ENCODE results near the gene CLRN1. TPM values are rescaled to one million over a fixed set of nuclear protein-coding genes. Genes with fewer than 3 reads are reported as not detected.
"Not testable (repeated sequence)": the region's sequence is repeated elsewhere in the genome, so short reads cannot be mapped to it uniquely, and the experiment has no call there.

Gene CLRN1
- not detected for total RNA-seq

GRCh38 chr3:150972366-150973071 is at the start of gene CLRN1:
TSS of gene CLRN1 (minus strand) at chr3:150972727. CDS start at chr3:150972708, 19 bp downstream.
- FAIRE-seq: no peak
- DNase-seq (ENCODE audit: low spot score in 2 of 2): no peak

- no peak for DNase-seq (ENCODE audit: low spot score in 2 of 2)
- no peak for FAIRE-seq
Observed at GRCh38 chr3:151016478-151016795, 43.9 kb upstream of the CLRN1 start.

- FAIRE-seq (no peak), DNase-seq (ENCODE audit: low spot score in 2 of 2) (no peak)
Observed at GRCh38 chr3:151015767-151016477, 43.4 kb upstream of the CLRN1 start.

- FAIRE-seq (no peak), DNase-seq (ENCODE audit: low spot score in 2 of 2) (no peak)
Observed at GRCh38 chr3:151015181-151015580, 42.7 kb upstream of the CLRN1 start.

- FAIRE-seq: no peak
- DNase-seq (ENCODE audit: low spot score in 2 of 2): no peak
Observed at GRCh38 chr3:151014501-151015018, 42.0 kb upstream of the CLRN1 start.

GRCh38 chr3:151012753-151013152 is 40.2 kb upstream of the CLRN1 start:
- no peak for DNase-seq (ENCODE audit: low spot score in 2 of 2)
- FAIRE-seq: no peak

GRCh38 chr3:151011427-151011826 is 38.9 kb upstream of the CLRN1 start:
- DNase-seq (ENCODE audit: low spot score in 2 of 2): no peak
- no peak for FAIRE-seq

- no peak for DNase-seq (ENCODE audit: low spot score in 2 of 2)
- FAIRE-seq: no peak
Observed at GRCh38 chr3:151009981-151010380, 37.5 kb upstream of the CLRN1 start.

- FAIRE-seq (no peak), DNase-seq (ENCODE audit: low spot score in 2 of 2) (no peak)
Observed at GRCh38 chr3:151009430-151009829, 36.9 kb upstream of the CLRN1 start.

- FAIRE-seq: no peak
- DNase-seq (ENCODE audit: low spot score in 2 of 2): no peak
Observed at GRCh38 chr3:151008699-151009098, 36.2 kb upstream of the CLRN1 start.

GRCh38 chr3:151003768-151004134 is 31.2 kb upstream of the CLRN1 start:
- FAIRE-seq: no peak
- no peak for DNase-seq (ENCODE audit: low spot score in 2 of 2)

GRCh38 chr3:151003029-151003767 is 30.7 kb upstream of the CLRN1 start:
- FAIRE-seq (no peak), DNase-seq (ENCODE audit: low spot score in 2 of 2) (no peak)

- no peak for DNase-seq (ENCODE audit: low spot score in 2 of 2)
- no peak for FAIRE-seq
Observed at GRCh38 chr3:151002003-151002981, 29.8 kb upstream of the CLRN1 start.

- FAIRE-seq: no peak
- no peak for DNase-seq (ENCODE audit: low spot score in 2 of 2)
Observed at GRCh38 chr3:150998996-150999395, 26.5 kb upstream of the CLRN1 start.

- no peak for FAIRE-seq
- no peak for DNase-seq (ENCODE audit: low spot score in 2 of 2)
Observed at GRCh38 chr3:150996731-150997130, 24.2 kb upstream of the CLRN1 start.

GRCh38 chr3:150995510-150995909 is 23.0 kb upstream of the CLRN1 start:
- FAIRE-seq (no peak), DNase-seq (ENCODE audit: low spot score in 2 of 2) (no peak)

GRCh38 chr3:150989208-150989607 is 16.7 kb upstream of the CLRN1 start:
- DNase-seq (ENCODE audit: low spot score in 2 of 2) (no peak), FAIRE-seq (no peak)

GRCh38 chr3:150988395-150988794 is 15.9 kb upstream of the CLRN1 start:
- not testable (repeated sequence) for DNase-seq (ENCODE audit: low spot score in 2 of 2); FAIRE-seq

- FAIRE-seq (no peak), DNase-seq (ENCODE audit: low spot score in 2 of 2) (no peak)
Observed at GRCh38 chr3:150985711-150986110, 13.2 kb upstream of the CLRN1 start.

GRCh38 chr3:150984066-150984465 is 11.5 kb upstream of the CLRN1 start:
- FAIRE-seq: no peak
- DNase-seq (ENCODE audit: low spot score in 2 of 2): no peak

Measured in frontal cortex (tissue), 4 donors.